Epidermal melanocyte (primary cell): ENCODE measurements around the gene TMEM8B.
"Not testable (repeated sequence)": the region's sequence is repeated elsewhere in the genome, so short reads cannot be mapped to it uniquely, and the experiment has no call there.

Experiments
- DNase-seq: peaks from one replicate; pipeline ENCODE4 v3.0.0; 2011; ENCODE audit warnings: low spot score; ENCODE audit not compliant: insufficient read length

The TMEM8B gene

GRCh38 chr9:35905912-35906679 lies 77.1 kb downstream of the TMEM8B start, which contains the start of gene HRCT1:
HRCT1 (plus strand) TSS chr9:35906202; CDS start chr9:35906288, 86 bp downstream.
- DNase-seq: peak; percentile 69

- no peak for DNase-seq
Observed at GRCh38 chr9:35906923-35907699, 78.1 kb downstream of the TMEM8B start.

- peak; percentile 57 for DNase-seq
Observed at GRCh38 chr9:35907711-35908503, 78.9 kb downstream of the TMEM8B start.

- no peak for DNase-seq
Observed at GRCh38 chr9:35908504-35909125, 79.6 kb downstream of the TMEM8B start.

- DNase-seq: no peak
Observed at GRCh38 chr9:35909274-35909673, 80.2 kb downstream of the TMEM8B start, which contains the start of gene SPAAR. SPAAR (plus strand) TSS chr9:35909490; CDS start chr9:35910464, 974 bp downstream.

GRCh38 chr9:35909687-35910612 lies 80.9 kb downstream of the TMEM8B start:
- DNase-seq: no peak

GRCh38 chr9:35910613-35911359 lies 81.8 kb downstream of the TMEM8B start:
- DNase-seq: no peak

GRCh38 chr9:35911690-35912089 lies 82.7 kb downstream of the TMEM8B start:
- no peak for DNase-seq

- no peak for DNase-seq
Observed at GRCh38 chr9:35912791-35913400, 83.9 kb downstream of the TMEM8B start.

- DNase-seq: not testable (repeated sequence)
Observed at GRCh38 chr9:35913429-35913828, 84.4 kb downstream of the TMEM8B start.

GRCh38 chr9:35914301-35914807 lies 85.3 kb downstream of the TMEM8B start:
- no peak for DNase-seq
